Ishikawa (cell line): ENCODE results near the gene HTT-AS.

ENCODE experiments used
- CEBPB ChIP-seq: IDR thresholded peaks from 2 replicates; pipeline ENCODE4 v1.6.1; 2012
- CREB1 ChIP-seq: IDR thresholded peaks from 2 replicates; pipeline ENCODE4 v1.6.1; 2012; ENCODE audit warnings: low read depth
- EGR1 ChIP-seq: IDR thresholded peaks from 2 replicates; pipeline ENCODE4 v1.6.1; 2012
- EP300 ChIP-seq: IDR thresholded peaks from 2 replicates; pipeline ENCODE4 v1.6.1; 2012; ENCODE audit warnings: borderline replicate concordance
- FOXM1 ChIP-seq: IDR thresholded peaks from 2 replicates; pipeline ENCODE4 v1.6.1; 2012; ENCODE audit warnings: low read depth, borderline replicate concordance
- NFIC ChIP-seq: IDR thresholded peaks from 2 replicates; pipeline ENCODE4 v1.6.1; 2012
- RAD21 ChIP-seq: IDR thresholded peaks from 2 replicates; pipeline ENCODE4 v1.6.1; 2012; ENCODE audit warnings: low read depth
- REST ChIP-seq: IDR thresholded peaks from 2 replicates; pipeline ENCODE4 v1.6.1; 2012; ENCODE audit warnings: low read depth, mild to moderate bottlenecking
- TAF1 ChIP-seq: IDR thresholded peaks from 2 replicates; pipeline ENCODE4 v1.6.1; 2012; ENCODE audit warnings: low read depth, mild to moderate bottlenecking
- TCF12 ChIP-seq: IDR thresholded peaks from 2 replicates; pipeline ENCODE4 v1.6.1; 2012; ENCODE audit warnings: low read depth
- TEAD4 ChIP-seq: IDR thresholded peaks from 2 replicates; pipeline ENCODE4 v1.6.1; 2012
- YY1 ChIP-seq: IDR thresholded peaks from 2 replicates; pipeline ENCODE4 v1.6.1; 2012; ENCODE audit warnings: low read depth
- ZBTB7A ChIP-seq: IDR thresholded peaks from 2 replicates; pipeline ENCODE4 v1.6.1; 2012; ENCODE audit warnings: low read depth
- TF ChIP-seq, protein P1 (sequence below): IDR thresholded peaks from 2 replicates; pipeline ENCODE4 v1.6.1; 2012
- TF ChIP-seq, protein P2 (sequence below): IDR thresholded peaks from 2 replicates; pipeline ENCODE4 v1.6.1; 2012

Gene HTT-AS

DNA sequence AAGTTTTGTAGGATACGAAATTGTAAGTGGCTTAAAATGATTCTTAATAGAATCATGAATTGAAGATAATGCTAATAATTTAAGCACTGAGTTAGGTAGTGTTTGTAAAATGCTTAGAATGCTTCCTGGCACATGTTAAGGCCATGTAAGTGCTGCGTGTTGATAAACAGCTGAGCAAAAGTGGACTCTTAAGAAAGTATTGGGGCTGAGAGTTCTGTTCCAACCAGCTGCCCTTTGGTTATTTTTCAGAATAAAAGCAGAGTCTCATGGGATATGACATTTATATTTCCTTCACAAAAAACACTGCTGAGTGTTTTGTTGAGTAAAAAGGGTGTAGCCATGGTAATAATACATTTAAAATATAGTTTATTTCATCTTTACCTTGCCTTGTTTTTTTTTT is 42.6 kb upstream of the HTT-AS start:
- TF ChIP-seq, protein P1, sequence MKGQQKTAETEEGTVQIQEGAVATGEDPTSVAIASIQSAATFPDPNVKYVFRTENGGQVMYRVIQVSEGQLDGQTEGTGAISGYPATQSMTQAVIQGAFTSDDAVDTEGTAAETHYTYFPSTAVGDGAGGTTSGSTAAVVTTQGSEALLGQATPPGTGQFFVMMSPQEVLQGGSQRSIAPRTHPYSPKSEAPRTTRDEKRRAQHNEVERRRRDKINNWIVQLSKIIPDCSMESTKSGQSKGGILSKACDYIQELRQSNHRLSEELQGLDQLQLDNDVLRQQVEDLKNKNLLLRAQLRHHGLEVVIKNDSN: no peak
- no peak for TF ChIP-seq ZBTB7A

DNA sequence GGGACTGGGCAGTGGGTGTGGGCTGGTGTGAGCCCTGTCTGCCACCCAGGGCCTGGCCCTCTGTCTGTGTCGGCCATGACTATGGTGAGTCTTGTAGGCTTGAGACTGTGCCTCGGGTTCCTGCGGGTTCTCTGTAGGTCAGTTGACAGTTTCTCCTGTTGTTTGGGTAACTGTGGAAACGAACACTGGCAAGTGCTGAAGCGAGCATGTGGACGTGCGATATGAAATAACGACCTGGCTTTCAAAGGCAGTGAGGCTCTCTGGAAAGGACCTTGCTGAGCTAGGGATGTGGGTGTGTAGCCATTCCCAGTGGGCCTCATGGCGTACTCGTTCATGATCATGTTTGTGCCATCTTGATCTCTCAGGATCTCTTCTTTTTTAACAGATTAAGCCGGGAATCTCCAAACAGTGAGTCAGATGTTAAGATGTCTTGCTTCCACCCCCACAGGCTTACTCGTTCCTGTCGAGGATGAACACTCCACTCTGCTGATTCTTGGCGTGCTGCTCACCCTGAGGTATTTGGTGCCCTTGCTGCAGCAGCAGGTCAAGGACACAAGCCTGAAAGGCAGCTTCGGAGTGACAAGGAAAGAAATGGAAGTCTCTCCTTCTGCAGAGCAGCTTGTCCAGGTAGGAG is 41.4 kb upstream of the HTT-AS start:
- TF ChIP-seq EP300 (no peak), FOXM1 (no peak)

GRCh38 chr4:3114377-3114776 is 40.0 kb upstream of the HTT-AS start:
- TF ChIP-seq EGR1 (no peak), CEBPB (no peak), REST (no peak), RAD21 (no peak), YY1 (no peak), CREB1 (no peak), NFIC (no peak), FOXM1 (no peak), ZBTB7A (no peak), TAF1 (no peak), EP300 (no peak), TEAD4 (no peak), TCF12 (no peak)
- TF ChIP-seq, protein P2, sequence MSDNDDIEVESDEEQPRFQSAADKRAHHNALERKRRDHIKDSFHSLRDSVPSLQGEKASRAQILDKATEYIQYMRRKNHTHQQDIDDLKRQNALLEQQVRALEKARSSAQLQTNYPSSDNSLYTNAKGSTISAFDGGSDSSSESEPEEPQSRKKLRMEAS: no peak
- TF ChIP-seq, protein P1: no peak

- TF ChIP-seq EGR1 (no peak), CREB1 (no peak)
These were observed 38.5 kb upstream of the HTT-AS start for GRCh38 chr4:3112609-3113469.

GRCh38 chr4:3112201-3112600 is 37.9 kb upstream of the HTT-AS start:
- no peak for TF ChIP-seq TEAD4
- no peak for TF ChIP-seq REST
- TF ChIP-seq, protein P1: no peak
- no peak for TF ChIP-seq FOXM1
- no peak for TF ChIP-seq CREB1
- no peak for TF ChIP-seq EGR1
- TF ChIP-seq YY1: no peak
- TF ChIP-seq, protein P2: no peak
- no peak for TF ChIP-seq ZBTB7A
- no peak for TF ChIP-seq TAF1
- TF ChIP-seq RAD21: no peak
- no peak for TF ChIP-seq TCF12
- no peak for TF ChIP-seq EP300

DNA sequence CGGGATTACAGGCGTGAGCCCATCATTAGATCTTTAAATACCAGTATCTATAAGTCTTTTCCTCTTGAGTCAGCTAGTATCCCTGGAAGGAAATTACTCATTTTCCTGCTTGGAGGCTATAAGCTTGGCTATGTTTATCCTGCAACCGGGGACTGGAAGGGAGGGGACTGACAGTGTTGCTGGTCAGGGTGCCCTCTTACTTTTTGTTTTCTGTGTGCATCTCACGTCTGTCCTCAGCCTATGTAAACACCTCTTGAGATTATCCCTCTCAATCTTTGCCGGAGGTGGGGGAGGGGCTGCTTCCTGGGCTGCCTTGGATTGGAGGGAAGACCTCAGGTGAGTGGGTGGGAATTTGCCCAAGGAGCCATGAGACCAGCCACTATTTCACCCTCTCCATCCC is 37.1 kb upstream of the HTT-AS start:
- TF ChIP-seq CREB1 (no peak), ZBTB7A (no peak), EGR1 (no peak), NFIC (no peak), RAD21 (no peak), REST (no peak), CEBPB (no peak), TEAD4 (no peak), EP300 (no peak), TCF12 (no peak), FOXM1 (no peak), TAF1 (no peak), YY1 (no peak)
- TF ChIP-seq, protein P1: no peak
- TF ChIP-seq, protein P2: no peak
